ENCODE results near the gene NPAS3.

The NPAS3 gene

DNA sequence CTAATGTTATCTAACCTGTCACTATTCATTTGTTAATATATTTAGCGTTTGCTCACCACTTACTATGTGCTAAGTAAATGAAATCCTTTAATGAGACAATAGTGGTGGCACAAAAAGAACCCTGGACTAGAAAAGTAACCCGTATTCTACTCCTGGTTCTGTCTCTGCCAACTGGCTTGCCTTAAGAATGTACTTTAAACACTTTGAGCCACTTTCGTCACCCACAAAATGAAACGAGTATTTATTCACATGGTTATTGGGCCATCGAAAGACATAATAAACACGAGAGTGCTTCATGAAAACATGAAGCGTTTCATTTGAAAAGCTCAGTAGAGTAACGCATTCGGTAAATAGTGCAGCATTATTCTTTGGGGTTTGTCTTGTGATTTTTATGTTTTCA lies 757.5 kb downstream of the NPAS3 start:
- no peak for DNase-seq

DNA sequence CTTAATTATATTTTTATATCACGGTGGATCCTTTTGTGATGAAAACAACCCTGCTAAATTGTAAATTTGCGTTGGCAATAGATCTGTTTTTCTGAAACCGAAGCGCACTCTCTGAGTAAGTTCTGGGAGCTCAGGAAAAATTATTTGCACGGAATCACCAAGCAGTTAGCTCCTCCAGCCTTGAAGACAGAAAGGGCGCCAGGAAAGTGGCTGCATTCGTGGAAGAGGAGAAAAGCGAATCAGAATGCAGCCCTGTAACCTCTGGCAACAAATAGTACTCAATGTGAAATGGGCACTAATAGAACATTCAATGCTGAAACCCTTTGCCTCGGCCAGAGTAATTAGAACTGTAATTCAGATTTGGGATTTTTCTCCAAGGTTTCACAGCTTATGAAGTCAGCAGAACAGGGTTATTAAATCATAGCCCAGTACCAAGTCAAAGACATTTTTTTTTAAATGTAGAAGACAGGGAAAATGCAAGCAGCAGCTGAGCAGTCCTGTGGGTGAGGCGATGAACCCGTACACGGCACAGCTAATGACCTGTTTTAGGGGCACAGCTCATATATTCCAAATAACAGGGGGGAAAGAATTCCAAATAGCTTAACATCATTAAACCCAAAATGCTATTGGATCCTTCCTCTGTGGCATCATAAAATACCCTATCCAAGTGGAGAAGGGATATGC lies 760.8 kb downstream of the NPAS3 start:
- no peak for DNase-seq

DNA sequence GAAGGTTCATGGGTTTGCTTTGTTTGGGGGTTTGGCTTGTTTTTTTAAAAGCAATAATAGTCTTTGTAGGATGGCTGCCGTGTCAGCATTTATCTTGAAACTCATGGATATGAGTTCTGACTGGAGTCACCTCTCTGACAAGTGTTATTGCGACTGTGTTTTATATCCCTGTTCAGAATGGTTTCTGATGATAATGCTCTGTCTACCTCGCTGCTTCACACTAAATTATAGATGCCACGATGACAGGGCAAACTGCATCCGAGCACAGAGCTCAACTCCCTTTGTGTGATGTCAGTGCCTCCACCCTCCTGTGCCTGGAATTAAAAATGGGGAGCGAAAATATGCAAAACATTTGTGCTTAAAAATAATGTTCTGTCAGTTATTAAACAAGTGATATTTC lies 761.4 kb downstream of the NPAS3 start:
- no peak for DNase-seq

DNA sequence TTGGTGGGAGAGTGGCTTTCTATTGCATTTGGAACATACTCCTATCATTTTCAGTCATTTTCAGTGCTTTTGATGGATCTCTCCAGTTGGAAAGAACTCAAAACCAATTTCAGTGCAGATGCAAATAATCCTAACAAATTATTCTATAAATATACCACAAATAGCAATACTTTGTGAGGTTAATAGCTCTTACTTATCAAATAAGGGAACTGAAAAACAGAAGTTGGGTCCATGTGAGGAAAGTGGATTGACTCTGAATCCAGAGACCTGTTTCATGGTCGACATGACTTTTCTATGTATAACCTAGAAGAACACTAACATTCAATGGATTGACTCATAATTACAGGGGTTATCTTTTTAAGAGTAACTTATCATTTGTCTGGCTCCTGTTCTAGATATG lies 763.6 kb downstream of the NPAS3 start:
- DNase-seq, result no peak

DNA sequence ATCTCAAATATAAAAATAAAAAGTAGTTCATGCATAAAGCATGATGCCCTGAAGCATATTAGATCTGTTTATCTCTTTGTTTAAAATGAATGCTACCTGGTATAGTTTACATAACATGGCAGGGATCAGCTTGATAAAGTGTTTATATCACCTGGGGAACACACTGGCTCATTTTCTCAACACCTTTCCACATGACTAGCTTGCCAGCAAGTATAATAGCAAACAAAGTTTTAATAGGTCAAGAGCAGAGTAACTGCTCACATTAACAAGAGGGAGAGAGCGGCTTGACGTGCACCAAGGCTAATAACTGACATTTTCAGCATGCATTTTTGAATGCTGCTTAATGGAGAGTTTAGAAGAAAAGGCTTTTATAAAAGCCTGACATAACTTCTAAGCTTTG lies 765.8 kb downstream of the NPAS3 start:
- no peak for DNase-seq

DNA sequence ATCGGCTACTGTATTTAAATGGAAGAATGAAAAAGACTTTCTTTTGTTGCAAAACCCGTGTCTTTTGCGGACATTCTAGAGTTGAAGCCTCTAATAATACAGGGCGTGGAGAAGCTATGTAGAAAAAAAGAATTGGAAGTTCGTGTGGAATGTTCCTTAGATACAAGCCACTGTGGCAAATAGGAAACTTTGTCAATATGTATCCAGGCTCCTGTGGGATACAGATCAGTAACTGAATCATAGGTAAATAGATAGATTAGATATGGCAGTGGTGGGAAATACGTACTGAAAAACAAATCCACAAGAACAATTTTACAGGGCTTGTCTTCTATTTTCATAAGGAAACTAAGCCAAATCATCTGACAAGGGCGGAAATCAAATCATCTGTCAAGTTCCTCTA lies 766.8 kb downstream of the NPAS3 start:
- DNase-seq, result no peak

DNA sequence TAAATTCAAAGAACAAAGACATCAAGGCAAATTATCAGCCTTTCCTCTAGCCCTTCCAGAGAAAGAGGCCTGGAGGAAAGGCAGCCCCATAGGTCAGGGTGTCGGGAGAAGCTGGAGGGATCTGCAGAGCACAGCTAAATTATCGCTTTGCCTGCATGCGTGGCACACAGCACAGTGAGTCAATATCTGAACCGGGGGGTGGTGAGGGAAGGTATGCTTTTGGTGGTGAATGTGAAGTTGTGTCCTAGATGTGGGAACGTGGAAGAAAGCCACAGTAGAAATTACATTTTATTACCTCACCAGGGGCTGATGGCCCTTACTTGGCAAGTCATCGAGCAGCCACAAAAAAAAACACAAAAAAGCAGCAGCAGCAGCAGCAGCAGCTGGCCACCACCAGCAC lies 769.0 kb downstream of the NPAS3 start:
- no peak for DNase-seq

DNA sequence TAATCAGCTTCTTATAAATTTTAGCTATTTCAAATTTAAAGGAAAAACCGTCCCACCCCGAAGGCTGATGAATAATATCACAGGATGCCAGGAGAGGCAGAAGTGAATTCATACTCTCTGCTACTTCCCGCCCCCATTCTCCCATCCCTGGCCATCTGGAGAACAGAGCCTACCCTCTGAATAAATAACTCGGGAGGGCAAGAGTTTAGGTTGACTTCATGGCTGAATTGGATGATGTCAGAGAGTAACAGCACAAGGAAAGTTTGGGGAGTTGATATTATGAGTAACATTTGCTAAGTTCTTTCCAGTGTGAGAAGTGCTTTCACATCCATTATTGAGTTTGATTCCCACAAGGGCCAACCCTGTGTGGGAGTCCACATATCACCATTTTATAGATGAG lies 770.6 kb downstream of the NPAS3 start:
- DNase-seq, result no peak

DNA sequence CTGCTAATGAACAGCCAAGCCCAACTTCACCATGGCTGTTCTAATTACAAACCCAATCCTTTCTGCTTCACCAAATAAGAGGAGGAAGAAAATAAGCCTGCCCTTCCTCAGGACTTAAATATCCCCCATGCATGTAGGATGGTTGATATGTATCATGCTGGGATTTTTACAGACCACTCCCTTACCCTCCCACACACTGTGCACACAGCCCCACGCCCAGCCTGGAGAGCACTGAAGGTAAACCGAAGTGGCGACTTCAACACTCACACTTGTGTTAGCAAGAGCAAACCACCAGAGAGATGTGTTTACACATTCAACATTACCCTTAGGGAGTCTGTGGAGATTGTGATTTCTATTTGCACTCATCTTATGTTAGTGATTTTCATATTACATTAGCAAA lies 771.0 kb downstream of the NPAS3 start:
- DNase-seq, result no peak

DNA sequence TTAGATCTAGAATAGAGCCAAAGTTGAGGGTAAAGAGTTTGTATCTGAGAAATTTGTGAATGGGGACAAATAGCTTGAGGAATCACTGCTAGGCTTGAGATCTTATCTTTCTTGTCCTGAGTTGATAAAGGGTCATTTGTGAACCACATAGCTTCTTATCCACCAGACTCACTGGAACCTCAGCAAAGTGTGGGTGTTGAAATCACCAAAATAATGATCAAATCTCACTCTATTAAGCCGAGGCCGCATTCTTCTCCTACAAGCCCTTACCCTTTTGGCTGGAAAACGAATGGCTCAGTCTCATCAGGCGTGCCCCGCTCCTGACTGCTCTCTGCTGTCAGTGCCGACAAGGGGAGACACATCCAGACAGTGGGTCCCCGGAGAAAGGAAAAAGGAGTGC lies 771.6 kb downstream of the NPAS3 start:
- DNase-seq, result no peak

DNA sequence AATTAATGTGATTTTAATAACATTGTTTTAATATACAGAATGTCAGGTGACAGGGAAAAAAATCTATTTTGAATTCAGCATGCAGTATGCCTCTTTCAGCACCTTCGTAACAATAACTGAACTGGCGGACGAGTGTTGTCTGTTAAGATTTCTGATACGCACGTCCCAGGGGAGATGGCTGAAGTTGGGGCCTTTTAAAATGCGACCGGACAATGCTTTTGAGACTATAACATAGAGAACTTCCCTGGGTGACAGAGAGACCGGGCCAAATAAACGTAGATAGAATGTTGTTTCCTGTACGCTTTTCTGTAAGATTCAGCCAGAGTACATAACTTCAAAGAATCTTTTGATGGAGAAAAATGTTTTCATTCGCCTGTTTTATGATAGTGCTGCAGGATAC lies 772.5 kb downstream of the NPAS3 start:
- DNase-seq, result no peak

DNA sequence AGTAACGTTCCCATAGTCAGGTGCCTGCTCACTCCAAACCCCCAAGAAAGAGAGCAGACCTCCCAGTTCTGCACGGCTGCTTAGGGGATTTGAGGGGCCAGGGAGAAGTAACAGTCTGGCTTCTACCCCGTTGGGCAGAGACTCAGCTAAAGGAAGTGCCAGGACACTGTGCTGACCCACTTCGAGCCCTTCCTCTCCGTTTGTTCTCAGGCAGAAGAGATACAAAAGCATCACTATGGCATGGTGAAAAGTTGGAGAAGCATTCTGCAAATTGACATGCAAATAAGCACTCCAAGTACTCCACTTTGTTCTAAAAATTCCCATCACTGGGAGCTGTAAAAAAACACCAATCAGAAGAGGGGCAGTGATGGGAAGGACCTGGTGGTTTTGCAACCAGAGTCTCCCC lies 773.1 kb downstream of the NPAS3 start:
- no peak for DNase-seq

DNA sequence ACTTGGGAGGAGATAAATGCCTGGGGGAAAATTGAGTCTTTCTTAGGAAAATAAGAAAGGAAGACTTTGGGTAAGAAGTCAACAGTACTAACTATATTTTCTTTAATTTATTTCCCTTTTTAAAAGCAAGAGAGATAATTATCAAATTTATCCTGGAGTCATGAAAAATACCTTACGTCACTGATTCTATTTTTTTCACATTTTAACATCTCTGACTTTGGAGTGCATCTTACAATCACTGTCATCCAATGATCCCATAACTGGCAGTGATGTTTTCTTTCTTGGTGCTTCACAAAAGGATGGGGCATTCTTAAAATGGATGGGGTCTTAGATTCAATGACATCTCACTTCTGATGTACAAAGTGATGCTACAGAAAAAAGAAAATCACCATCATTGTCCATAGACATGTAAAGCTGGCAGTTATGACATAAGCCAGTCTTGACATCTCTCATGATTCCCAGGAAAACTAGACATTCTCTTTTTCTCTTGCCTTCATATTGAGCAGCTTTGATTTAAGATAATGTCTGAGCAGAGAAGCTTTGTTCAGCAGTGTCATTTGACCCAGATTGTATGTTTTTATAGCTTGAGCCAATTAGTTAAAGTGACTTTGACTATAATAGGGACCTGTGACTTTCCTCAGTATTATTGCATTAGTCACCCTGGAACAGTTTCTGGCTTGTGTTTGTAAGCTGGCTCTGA lies 776.0 kb downstream of the NPAS3 start:
- no peak for DNase-seq

DNA sequence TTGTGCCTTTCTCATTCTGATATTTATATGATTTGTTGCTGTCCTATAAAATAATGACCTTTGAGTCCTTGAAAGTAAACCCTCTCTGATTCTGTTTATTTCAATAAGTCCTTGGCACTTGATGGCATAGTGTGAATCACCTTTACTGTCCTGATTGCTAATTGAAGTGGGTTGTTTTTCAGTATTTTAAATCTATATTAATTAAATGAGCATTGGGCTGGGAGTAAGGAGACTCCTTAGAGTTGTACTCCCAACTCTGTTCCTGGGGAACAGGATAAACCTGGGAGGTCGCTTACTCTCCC lies 776.5 kb downstream of the NPAS3 start:
- no peak for DNase-seq

DNA sequence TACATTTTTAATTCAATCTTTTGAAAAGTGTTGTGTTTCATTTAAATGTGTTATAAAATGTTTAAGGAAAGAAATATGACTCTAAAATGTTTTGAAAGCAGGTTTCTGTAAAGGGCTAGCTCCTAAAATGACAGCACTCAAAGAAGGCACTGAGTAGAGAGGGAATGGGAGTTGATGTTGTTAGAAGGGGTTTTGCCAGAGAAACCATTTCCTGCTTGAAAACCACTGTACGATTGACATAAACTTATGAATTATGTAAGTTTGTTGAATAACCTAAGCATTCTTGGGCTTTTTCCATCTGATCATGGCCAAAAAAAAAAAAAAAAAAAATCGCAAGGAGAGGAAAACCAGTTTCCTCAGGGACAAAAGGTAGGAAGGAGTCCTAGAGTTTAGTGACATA lies 778.2 kb downstream of the NPAS3 start:
- DNase-seq, result no peak

DNA sequence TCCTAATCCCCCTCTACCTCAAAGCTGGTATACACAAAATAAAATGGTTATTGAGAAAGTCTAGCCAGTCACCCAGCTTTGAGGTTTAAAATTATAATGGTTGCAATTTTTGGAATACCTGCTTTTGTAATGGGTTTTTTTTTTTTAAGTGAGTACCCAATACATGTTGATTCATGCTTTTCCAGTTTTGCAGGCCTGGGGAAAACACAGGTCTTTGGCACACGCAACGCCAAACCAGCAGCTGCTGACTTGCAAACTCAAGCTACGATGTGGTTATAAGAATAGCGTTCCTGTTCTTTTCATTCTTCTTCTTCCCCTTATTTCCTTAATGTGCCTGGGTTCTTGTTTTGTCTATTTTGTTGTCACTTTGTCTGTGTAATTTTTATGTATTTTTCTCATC lies 779.2 kb downstream of the NPAS3 start:
- no peak for DNase-seq

DNA sequence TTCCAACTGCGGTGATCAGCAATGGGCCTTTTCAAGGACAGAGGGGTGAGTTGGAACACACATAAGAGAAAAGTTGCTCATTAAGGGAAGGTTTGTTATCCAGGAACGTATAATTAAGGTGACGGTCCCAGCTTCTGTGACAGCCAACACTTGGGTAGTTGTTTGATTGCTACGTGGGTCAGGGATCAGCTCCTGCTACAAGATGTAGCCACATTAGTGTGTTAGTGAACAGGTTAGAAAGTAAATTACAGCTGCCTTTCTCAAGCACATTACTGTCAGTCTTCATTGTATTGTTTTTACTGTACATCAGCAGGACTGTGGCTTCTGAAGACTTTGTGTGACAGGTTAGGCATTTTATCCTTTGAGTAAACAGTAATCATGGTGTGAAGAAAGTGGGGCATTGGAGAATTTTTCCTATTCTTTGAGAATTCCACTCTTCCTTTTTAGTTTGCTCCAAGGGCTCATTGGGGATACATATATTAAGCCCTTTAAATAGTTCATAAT lies 781.7 kb downstream of the NPAS3 start:
- DNase-seq, result no peak

DNA sequence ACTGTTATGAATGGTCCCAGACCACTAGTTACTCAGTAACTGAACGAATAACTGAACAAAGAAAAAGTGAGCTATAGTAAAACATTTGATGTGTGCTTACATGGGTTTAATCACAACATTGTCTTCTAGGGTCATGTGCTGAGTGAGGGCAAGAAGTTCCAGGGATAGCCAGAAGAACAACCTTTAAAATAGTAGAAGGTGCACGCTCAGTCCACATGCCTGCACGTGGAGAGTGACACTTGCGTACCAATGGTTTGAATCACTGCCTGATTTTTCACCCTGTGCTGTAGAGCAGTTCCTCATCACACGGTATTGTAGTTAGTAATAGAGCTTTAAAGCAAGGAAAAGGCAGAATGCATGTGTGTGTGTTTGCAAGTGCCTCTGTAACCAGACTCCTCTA lies 788.0 kb downstream of the NPAS3 start:
- no peak for DNase-seq

DNA sequence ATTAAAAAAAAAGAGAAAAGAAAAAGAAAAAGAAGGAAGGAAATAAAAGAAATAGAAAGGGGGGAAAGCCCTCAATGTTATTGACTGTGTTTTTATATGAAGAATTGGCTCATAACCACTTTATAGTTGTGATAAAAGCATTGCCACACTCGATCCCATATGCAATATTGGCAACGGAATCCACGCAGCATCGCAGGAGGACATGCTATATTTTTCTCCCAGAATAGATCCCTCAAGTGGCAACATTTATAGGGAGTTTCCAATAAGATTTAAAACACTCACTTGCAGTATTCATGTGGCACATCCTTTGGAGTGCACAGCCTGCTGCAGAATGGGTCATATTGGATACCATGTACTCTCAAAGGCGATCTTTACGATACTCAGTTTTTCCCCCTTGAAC lies 788.9 kb downstream of the NPAS3 start:
- no peak for DNase-seq

DNA sequence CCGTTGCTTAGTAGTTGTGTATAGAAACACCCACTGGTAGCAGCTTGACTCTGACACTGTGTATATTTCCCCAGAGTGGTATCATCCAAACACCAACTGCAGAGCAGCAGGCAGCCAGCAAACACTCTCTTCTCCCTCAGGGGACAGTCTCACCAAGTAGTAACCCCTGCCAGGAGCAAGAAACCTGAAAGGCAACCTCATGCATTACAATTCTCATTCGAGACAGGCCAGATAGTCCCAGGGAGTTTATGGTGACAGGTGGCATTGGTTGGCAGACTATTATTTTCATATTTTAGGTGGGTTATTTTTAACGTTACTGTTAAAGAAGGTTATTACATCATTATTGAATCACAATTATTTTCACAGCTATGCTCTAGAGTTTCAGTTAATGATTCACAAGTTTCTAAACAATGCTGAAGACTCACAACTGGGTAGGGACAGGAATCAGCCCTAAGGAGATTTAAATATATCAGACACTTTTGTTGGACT lies 789.4 kb downstream of the NPAS3 start:
- DNase-seq, result no peak

DNA sequence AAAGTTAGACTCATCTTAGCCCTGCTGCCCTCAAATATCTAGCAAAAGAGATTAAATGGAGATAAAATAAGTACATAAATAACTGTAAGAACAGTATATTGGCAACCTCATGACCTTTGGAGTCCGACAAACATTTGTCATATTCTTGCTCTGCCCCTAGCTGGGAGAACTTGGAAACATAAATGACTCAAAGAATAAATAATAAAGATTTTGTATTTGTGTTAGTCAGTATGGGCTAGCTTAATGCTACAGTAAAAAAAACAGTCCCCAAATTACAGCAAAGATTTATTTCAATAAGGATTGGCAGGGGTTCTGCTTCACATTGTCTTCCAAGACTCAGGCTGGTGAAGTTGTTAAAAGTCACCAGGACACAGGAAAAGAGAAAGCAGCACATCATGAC lies 791.5 kb downstream of the NPAS3 start:
- no peak for DNase-seq

DNA sequence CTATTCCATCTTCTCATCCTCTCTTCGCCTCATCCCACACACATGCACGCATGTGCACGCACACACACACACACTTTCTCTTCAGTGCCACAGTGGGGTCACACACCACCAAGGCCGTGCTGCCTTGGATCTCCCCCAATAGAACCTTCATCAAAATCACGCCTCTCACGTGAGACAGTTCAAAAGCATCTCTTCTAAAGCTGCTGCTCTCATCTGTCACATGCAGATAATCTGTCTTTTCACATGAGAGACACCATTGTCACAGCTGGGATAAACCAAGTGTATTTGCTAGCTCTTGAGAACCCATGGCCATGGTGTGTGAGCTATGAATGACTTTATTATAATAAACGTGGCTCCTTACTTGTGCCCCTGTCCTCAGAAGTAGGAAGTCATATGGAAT lies 793.5 kb downstream of the NPAS3 start:
- no peak for DNase-seq

DNA sequence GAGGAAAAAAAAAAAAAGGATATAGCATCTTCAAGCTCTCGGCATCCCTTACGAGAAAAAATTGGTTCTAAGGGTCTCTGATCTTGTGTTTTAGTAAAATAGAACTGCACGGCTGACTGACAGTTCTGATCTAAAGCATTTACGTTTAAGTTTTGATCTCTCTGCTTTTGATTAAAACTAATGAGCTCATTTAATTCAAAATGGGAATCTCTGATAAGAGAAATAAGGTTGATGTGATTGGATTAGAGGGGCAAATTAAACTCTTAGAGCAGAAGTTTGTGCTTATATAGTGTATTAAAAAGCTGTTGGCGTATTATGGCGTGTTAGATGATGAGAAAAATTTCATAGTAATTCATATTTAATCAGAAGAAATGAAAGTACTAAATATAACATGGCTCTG lies 794.6 kb downstream of the NPAS3 start:
- no peak for DNase-seq

DNA sequence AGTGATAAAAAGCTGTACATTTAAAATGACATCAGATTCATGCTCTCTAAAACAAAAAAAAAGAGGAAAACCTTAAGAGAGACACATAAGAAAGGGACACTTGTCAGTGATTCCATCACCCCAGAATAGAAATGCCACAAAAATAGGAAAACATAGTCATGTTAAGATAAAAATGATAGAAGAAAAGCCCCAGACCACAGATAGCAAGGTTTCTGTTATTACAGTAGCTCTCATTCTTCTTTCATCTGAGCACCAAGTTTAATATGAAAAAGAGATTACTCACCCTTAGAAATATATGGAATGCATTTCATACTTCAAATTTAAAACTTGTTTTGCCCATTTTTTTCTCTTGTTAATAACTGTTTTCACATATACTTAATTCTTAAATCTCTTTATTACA lies 795.0 kb downstream of the NPAS3 start:
- no peak for DNase-seq

DNA sequence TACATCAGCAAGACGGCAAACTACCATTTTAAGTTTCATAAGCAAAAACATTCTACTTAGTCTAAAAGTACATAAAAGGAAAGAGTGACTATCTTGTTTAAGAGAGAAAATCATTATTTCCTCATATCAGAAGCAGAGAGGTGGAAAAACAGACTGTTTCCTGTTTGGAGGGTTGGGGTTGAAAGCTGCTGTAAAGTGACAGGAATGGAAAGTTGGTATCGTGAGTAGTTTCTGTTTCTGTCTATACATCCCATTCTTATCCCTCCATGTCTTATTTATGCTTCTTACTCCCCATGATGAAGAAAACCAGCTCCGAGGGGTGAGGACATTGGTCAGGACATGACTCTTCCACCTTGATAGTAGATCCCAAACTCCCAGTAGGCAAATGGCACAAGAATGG lies 795.7 kb downstream of the NPAS3 start:
- DNase-seq, result no peak
